Mononuclear cell (primary cell): ENCODE data around the gene TPH1. TPM values are rescaled to one million over a fixed set of nuclear protein-coding genes. Genes with fewer than 3 reads are reported as not detected.

Experiments used
- H3K27me3 ChIP-seq: 2 replicates; pipeline ENCODE4 v1.6.0; 2011; ENCODE audit warnings: low read length, control low read depth; ENCODE audit not compliant: insufficient read depth
- H3K4me1 ChIP-seq: 2 replicates; pipeline ENCODE4 v1.5.1; 2011; ENCODE audit warnings: mild to moderate bottlenecking, low read length, control low read depth; ENCODE audit not compliant: insufficient read depth
- H3K4me3 ChIP-seq: 2 replicates; pipeline ENCODE4 v1.5.1; 2011; ENCODE audit warnings: mild to moderate bottlenecking, low read length, moderate library complexity
- H3K9me3 ChIP-seq: 2 replicates; pipeline ENCODE4 v1.5.1; 2011; ENCODE audit warnings: low read depth, mild to moderate bottlenecking, control low read depth, low read length
- total RNA-seq: library from RNA; depleted of rRNA; stranded (reverse); fragments of >200 nt; gene quantifications from one replicate; pipeline ENCODE4 v1.2.3, GENCODE V29; 2012

The TPH1 gene
- 0.94 TPM for total RNA-seq

DNA sequence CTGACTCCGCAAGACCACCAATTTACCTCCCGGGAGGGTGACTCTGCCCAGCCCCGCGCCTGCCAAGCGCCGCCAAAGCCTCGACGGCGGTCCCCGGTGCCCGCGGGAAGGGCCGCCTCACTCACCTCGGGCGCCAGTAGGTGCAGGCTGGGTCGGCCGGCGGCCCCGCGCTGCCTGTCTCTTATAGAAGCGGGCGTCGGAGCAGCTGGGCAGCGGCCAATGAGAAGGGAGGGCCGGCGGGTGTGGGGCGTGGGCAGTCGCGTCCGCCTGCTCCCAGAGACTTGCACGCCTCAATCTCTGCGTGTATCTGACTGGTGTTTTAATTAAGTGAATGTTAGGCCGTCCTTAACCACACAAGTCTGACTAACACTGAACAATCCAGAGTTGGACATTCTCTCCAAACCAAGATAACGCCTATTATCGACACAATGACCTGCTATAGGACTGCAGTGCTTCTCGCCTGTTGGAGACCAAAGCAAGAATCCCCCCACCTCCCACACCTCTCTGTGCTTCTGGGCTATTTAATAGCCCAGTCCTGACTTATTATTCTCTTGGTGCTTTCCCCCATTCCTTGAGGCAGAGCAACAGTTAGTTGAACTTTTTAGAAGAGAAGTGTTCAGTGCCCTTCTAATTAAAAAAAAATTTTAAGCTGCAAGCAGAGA, at the start of gene TPH1:
TPH1 (minus strand) TSS at position 154 of the 662 bp plus-strand sequence. CDS start 5,507 bp downstream, outside the sequence.
- Histone ChIP-seq H3K27me3 (peaks cover 49% of the 10 kb centered on the region), H3K4me1 (no peaks in the 10 kb centered on the region), H3K9me3 (no peaks in the 10 kb centered on the region), H3K4me3 (no peak within 1 kb of the TSS)

- no peak overlapping the region for H3K4me3 ChIP-seq
- no peaks in the 10 kb centered on the region for H3K27me3 ChIP-seq
- H3K4me1 ChIP-seq = peaks cover 4% of the 10 kb centered on the region
- H3K9me3 ChIP-seq = no peaks in the 10 kb centered on the region
These were observed 47.9 kb upstream of the TPH1 start for GRCh38 chr11:18093959-18094358.

GRCh38 chr11:18091731-18092130, 45.7 kb upstream of the TPH1 start:
- peaks cover 4% of the 10 kb centered on the region for H3K4me1 ChIP-seq
- no peaks in the 10 kb centered on the region for H3K27me3 ChIP-seq
- H3K9me3 ChIP-seq = no peaks in the 10 kb centered on the region
- no peak overlapping the region for H3K4me3 ChIP-seq

DNA sequence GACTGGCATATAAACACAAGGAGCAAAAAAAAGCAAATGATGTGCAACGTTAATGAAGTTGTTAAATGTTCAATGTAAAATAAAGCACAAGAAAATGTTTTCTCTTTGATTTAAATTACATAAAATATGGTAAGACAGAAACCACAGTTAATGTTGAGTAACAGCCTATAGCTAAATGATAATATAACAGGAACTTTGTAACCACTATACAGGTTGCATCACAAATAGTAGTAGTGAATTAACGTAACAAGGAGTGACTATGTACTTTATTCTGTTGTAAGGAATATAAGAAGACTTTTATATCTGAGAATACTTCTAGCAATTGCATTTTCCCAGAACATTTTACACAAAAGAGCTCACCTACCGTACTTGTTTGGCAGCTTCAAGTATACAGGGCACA, 42.9 kb upstream of the TPH1 start:
- H3K4me3 ChIP-seq = no peak overlapping the region
- no peaks in the 10 kb centered on the region for H3K27me3 ChIP-seq
- peaks cover 4% of the 10 kb centered on the region for H3K4me1 ChIP-seq
- H3K9me3 ChIP-seq = no peaks in the 10 kb centered on the region

DNA sequence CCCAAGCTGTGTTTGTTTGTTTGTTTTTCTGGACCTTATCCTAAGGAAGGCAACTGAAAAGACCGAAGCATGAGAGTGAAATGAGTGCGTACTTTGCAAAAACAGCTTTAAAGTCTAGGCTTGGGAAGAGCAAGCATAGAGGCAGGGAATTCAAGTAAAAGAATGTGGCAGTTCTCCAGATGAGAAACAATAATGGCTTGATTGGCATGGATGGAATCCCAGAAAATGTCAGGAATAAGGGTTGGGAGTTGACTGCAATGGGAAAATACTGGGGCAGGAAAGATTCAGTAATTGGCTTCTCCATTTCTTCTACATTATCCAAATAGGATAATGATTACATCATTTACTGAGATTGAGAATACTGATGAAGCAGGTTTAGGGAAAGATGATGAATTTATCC, 42.3 kb upstream of the TPH1 start:
- peaks cover 4% of the 10 kb centered on the region for H3K4me1 ChIP-seq
- no peak overlapping the region for H3K4me3 ChIP-seq
- H3K27me3 ChIP-seq = no peaks in the 10 kb centered on the region
- no peaks in the 10 kb centered on the region for H3K9me3 ChIP-seq

DNA sequence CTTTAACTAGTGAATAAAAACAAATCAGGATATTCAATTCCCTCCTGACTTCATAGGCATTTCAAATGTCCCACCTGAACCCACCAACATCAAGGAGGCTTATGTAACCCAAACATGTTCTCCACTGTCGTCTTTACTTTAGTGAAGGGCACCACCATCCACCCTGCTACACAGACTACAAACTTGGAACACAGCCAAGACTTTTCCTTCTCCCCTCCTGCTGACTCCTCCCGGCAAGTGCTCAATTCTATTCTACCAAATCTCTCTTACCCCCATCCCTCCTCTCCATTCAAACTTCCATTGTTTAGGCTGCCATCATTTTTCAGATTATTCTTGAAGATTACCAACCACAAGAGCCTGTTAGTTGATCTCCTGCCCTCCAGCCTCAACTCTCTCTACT, 35.5 kb upstream of the TPH1 start:
- no peaks in the 10 kb centered on the region for H3K9me3 ChIP-seq
- H3K4me1 ChIP-seq = no peaks in the 10 kb centered on the region
- no peak overlapping the region for H3K4me3 ChIP-seq
- no peaks in the 10 kb centered on the region for H3K27me3 ChIP-seq

- Histone ChIP-seq H3K9me3 (no peaks in the 10 kb centered on the region), H3K27me3 (no peaks in the 10 kb centered on the region), H3K4me3 (no peak overlapping the region), H3K4me1 (no peaks in the 10 kb centered on the region)
These were observed 34.4 kb upstream of the TPH1 start for GRCh38 chr11:18080451-18080850.

- Histone ChIP-seq H3K4me1 (no peaks in the 10 kb centered on the region), H3K4me3 (no peak overlapping the region), H3K9me3 (no peaks in the 10 kb centered on the region), H3K27me3 (no peaks in the 10 kb centered on the region)
These were observed 32.8 kb upstream of the TPH1 start for GRCh38 chr11:18078909-18079308.

DNA sequence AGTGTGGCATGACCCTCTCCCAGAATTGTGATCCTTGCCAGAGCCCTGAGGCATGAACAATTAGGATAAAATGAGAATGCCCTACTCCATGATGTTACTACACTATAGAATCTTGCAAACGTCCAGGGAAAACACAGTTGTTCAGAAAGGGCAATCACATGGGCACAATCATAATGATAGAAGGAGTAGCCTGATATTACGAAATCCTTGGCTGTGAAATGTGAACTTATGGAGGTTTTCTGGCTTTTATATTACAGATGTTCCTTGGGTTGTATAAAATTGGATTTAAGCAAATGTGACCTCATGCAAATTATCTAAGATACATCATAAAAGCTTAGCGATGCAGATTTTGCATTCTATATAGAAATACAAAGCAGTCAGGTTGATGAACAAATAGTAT, 29.4 kb upstream of the TPH1 start:
- H3K4me3 ChIP-seq = no peak overlapping the region
- no peaks in the 10 kb centered on the region for H3K9me3 ChIP-seq
- H3K27me3 ChIP-seq = no peaks in the 10 kb centered on the region
- H3K4me1 ChIP-seq = no peaks in the 10 kb centered on the region

GRCh38 chr11:18071098-18071705, 25.1 kb upstream of the TPH1 start:
- no peak overlapping the region for H3K4me3 ChIP-seq
- H3K27me3 ChIP-seq = no peaks in the 10 kb centered on the region

GRCh38 chr11:18067372-18067771, 21.3 kb upstream of the TPH1 start:
- H3K9me3 ChIP-seq = no peaks in the 10 kb centered on the region
- H3K27me3 ChIP-seq = no peaks in the 10 kb centered on the region
- H3K4me1 ChIP-seq = no peaks in the 10 kb centered on the region
- no peak overlapping the region for H3K4me3 ChIP-seq

More at GRCh38 chr11:18071098-18071705, 25.1 kb upstream of the TPH1 start:
- no peaks in the 10 kb centered on the region for H3K9me3 ChIP-seq
- H3K4me1 ChIP-seq = no peaks in the 10 kb centered on the region

- Histone ChIP-seq H3K9me3 (no peaks in the 10 kb centered on the region), H3K27me3 (no peaks in the 10 kb centered on the region), H3K4me3 (no peak overlapping the region), H3K4me1 (no peaks in the 10 kb centered on the region)
These were observed 20.6 kb upstream of the TPH1 start for GRCh38 chr11:18066626-18067025.

- no peak overlapping the region for H3K4me3 ChIP-seq
- no peaks in the 10 kb centered on the region for H3K27me3 ChIP-seq
These were observed 19.5 kb upstream of the TPH1 start for GRCh38 chr11:18065572-18065971.

DNA sequence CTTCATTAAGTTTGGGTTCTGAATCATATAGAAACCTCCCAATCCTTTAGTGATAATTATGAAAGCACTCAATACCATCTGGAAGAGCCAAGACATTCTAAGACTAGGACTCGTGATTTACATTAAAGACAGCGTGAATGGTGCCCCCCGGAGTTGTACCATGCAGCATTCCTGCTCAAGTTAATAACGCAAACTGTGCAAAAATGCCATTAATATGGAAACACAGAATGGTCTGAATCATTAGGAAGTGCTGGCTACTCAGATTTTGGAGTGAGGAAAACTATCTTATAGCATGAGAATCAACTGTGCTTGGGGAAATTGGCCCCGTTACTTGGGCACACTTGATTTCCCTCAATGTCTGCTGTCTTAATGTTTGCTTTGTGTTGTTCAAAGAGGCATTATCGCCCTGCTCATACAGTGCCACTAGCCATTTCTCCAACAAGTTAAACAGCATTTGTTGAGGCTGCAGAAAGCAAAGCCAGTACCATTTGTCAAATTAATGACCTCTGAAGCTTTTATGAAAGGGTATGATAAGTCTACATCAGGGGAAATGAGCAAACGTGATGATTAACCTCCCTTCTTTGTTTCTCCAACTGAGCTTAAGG, 18.5 kb upstream of the TPH1 start:
- no peaks in the 10 kb centered on the region for H3K9me3 ChIP-seq
- no peaks in the 10 kb centered on the region for H3K4me1 ChIP-seq
- H3K27me3 ChIP-seq = no peaks in the 10 kb centered on the region

More at GRCh38 chr11:18065572-18065971, 19.5 kb upstream of the TPH1 start:
- Histone ChIP-seq H3K9me3 (no peaks in the 10 kb centered on the region), H3K4me1 (no peaks in the 10 kb centered on the region)

GRCh38 chr11:18063862-18064434, 17.9 kb upstream of the TPH1 start:
- Histone ChIP-seq H3K9me3 (no peaks in the 10 kb centered on the region), H3K4me1 (no peaks in the 10 kb centered on the region), H3K27me3 (no peaks in the 10 kb centered on the region)

More for the DNA sequence above, 18.5 kb upstream of the TPH1 start:
- H3K4me3 ChIP-seq = no peak overlapping the region

More at GRCh38 chr11:18063862-18064434, 17.9 kb upstream of the TPH1 start:
- H3K4me3 ChIP-seq = no peak overlapping the region
